Hematopoietic multipotent progenitor cell treated with erythropoietin and hydrocortisone succinate and interleukin-3 and kit ligand, for 6 days (in vitro differentiated cells): ENCODE results near the gene TRMT61A.

Experiments
- DNase-seq: peaks from one replicate; pipeline ENCODE4 v3.0.0-alpha.2; 2015

Gene TRMT61A

GRCh38 chr14:103548463-103549351 lies 19.7 kb downstream of the TRMT61A start:
- DNase-seq = no peak

GRCh38 chr14:103549361-103550311 lies 20.6 kb downstream of the TRMT61A start:
- no peak for DNase-seq

- DNase-seq = no peak
Observed at GRCh38 chr14:103550451-103551337, 21.7 kb downstream of the TRMT61A start.

- DNase-seq = no peak
Observed at GRCh38 chr14:103551338-103551762, 22.4 kb downstream of the TRMT61A start.

GRCh38 chr14:103552011-103552845 lies 23.2 kb downstream of the TRMT61A start:
- DNase-seq = no peak

- DNase-seq = no peak
Observed at GRCh38 chr14:103552846-103553210, 23.8 kb downstream of the TRMT61A start.

GRCh38 chr14:103555559-103556337 lies 26.8 kb downstream of the TRMT61A start:
- no peak for DNase-seq

- no peak for DNase-seq
Observed at GRCh38 chr14:103556946-103557758, 28.2 kb downstream of the TRMT61A start.

- DNase-seq = no peak
Observed at GRCh38 chr14:103558071-103558882, 29.3 kb downstream of the TRMT61A start.

GRCh38 chr14:103559766-103560165 lies 30.8 kb downstream of the TRMT61A start:
- DNase-seq = no peak

GRCh38 chr14:103560691-103561090 lies 31.7 kb downstream of the TRMT61A start:
- DNase-seq = no peak

GRCh38 chr14:103561381-103562178 lies 32.6 kb downstream of the TRMT61A start:
- DNase-seq = peak; percentile 83

- DNase-seq = no peak
Observed at GRCh38 chr14:103562179-103562428, 33.1 kb downstream of the TRMT61A start.

- DNase-seq = peak; percentile 87
Observed at GRCh38 chr14:103562429-103563225, 33.6 kb downstream of the TRMT61A start, which contains the start of the genes BAG5 and COA8. Gene BAG5 (minus strand): TSS chr14:103562657. CDS start chr14:103561164, 1,493 bp downstream. Gene COA8 (plus strand): TSS chr14:103562960. CDS start chr14:103563002, 42 bp downstream.

GRCh38 chr14:103563226-103563620 lies 34.2 kb downstream of the TRMT61A start:
- DNase-seq = no peak

- DNase-seq = peak; percentile 70
Observed at GRCh38 chr14:103563844-103564505, 35.0 kb downstream of the TRMT61A start.

GRCh38 chr14:103568952-103569351 lies 40.0 kb downstream of the TRMT61A start:
- no peak for DNase-seq
